GM12878 (cell line): ENCODE data around the gene HIVEP3. TPM values are rescaled to one million over a fixed set of nuclear protein-coding genes. Genes with fewer than 3 reads are reported as not detected.

Source experiments
- ATF7 ChIP-seq: fragments of 450-650 bp; IDR thresholded peaks from 2 replicates; pipeline ENCODE4 v1.6.1; 2016; ENCODE audit warnings: low read depth, mild to moderate bottlenecking
- BACH1 ChIP-seq: fragments of 450-650 bp; IDR thresholded peaks from 2 replicates; pipeline ENCODE4 v1.6.1; 2017; ENCODE audit warnings: mild to moderate bottlenecking, borderline replicate concordance
- DPF2 ChIP-seq: fragments of 450-650 bp; IDR thresholded peaks from 2 replicates; pipeline ENCODE4 v1.6.1; 2017; ENCODE audit warnings: mild to moderate bottlenecking
- EED ChIP-seq: sonication (generic); IDR thresholded peaks from 2 replicates; pipeline ENCODE4 v1.6.1; 2016; ENCODE audit warnings: antibody characterized with exemption, low read depth
- ESRRA ChIP-seq: IDR thresholded peaks from 2 replicates; pipeline ENCODE4 v1.6.1; 2012; ENCODE audit warnings: mild to moderate bottlenecking, low read length, improper control_type of control experiment
- IRF4 ChIP-seq: IDR thresholded peaks from 2 replicates; pipeline ENCODE4 v1.6.1; 2011; ENCODE audit warnings: low read depth, low read length
- MYC ChIP-seq: IDR thresholded peaks from 2 replicates; pipeline ENCODE4 v1.6.1; 2011; ENCODE audit warnings: mild to moderate bottlenecking, low read length, moderate library complexity, inconsistent platforms; ENCODE audit not compliant: insufficient read depth, insufficient replicate concordance, insufficient read length, severe bottlenecking
- NBN ChIP-seq: fragments of 450-650 bp; IDR thresholded peaks from 2 replicates; pipeline ENCODE4 v1.6.1; 2016
- PAX8 ChIP-seq: fragments of 450-650 bp; IDR thresholded peaks from 2 replicates; pipeline ENCODE4 v1.6.1; 2017; ENCODE audit warnings: mild to moderate bottlenecking, moderate library complexity
- POLR2A ChIP-seq: IDR thresholded peaks from 2 replicates; pipeline ENCODE4 v1.6.1; 2011; ENCODE audit warnings: low read depth, mild to moderate bottlenecking, low read length
- RELA ChIP-seq: fragments of 450-650 bp; IDR thresholded peaks from 2 replicates; pipeline ENCODE4 v1.8.0; 2014; ENCODE audit warnings: borderline replicate concordance; ENCODE audit not compliant: partially characterized antibody
- SRF ChIP-seq, 2 experiments: IDR thresholded peaks; 2 replicates each; pipeline ENCODE4 v1.6.1; 2011; ENCODE audit warnings: low read depth in 2 of 2, low read length in 2 of 2, mild to moderate bottlenecking in 1 of 2, moderate library complexity in 1 of 2
- TBL1XR1 ChIP-seq: IDR thresholded peaks from 2 replicates; pipeline ENCODE4 v1.6.1; 2012; ENCODE audit warnings: low read depth, low read length, improper control_type of control experiment
- YBX1 ChIP-seq: fragments of 450-650 bp; IDR thresholded peaks from 2 replicates; pipeline ENCODE4 v1.6.1; 2016; ENCODE audit warnings: antibody characterized with exemption
- YY1 ChIP-seq: IDR thresholded peaks from 2 replicates; pipeline ENCODE4 v1.6.1; 2011; ENCODE audit warnings: low read depth, mild to moderate bottlenecking, low read length
- ZNF274 ChIP-seq: IDR thresholded peaks from one replicate; pipeline ENCODE4 v1.8.0; 2011; ENCODE audit not compliant: insufficient read length, insufficient read depth
- polyA plus RNA-seq, 11 experiments: library from polyadenylated mRNA; depleted of rRNA in 4 of 11; unstranded in 6 of 11; stranded (reverse) in 5 of 11; fragments of >200 nt; fragmentation: Nextera tagmentation in 4 of 11; fragmentation: Illumina TruSeq in 1 of 11; extraction: Ambion mirVana in 4 of 11; extraction: Trizol in 1 of 11; gene quantifications; 1 replicate in 1 of 11; 2 replicates in 10 of 11; pipeline versions ENCODE4 v1.2.1 to v1.2.3, GENCODE V29; 2011 to 2016; ENCODE audit warnings: inconsistent platforms in 2 of 11, missing spikeins in 2 of 11, low read depth in 1 of 11
- total RNA-seq, 4 experiments: library from RNA; depleted of rRNA in 3 of 4; stranded (reverse); fragments of >200 nt in 3 of 4; fragmentation: Illumina TruSeq in 1 of 4; extraction: Trizol in 1 of 4; gene quantifications; 2 replicates each; pipeline versions ENCODE4 v1.2.1 to v1.2.3, GENCODE V29; 2013 to 2021
- TF ChIP-seq, protein P1 (sequence below): fragments of 450-650 bp; IDR thresholded peaks from 2 replicates; pipeline ENCODE4 v1.6.1; 2018; ENCODE audit warnings: mild to moderate bottlenecking, low read depth, moderate library complexity; ENCODE audit not compliant: partially characterized antibody
- TF ChIP-seq, protein P2 (sequence below): fragments of 450-650 bp; IDR thresholded peaks from 2 replicates; pipeline ENCODE4 v1.6.1; 2016; ENCODE audit warnings: mild to moderate bottlenecking
- TF ChIP-seq, protein P3 (sequence below): IDR thresholded peaks from 2 replicates; pipeline ENCODE4 v1.6.1; 2011; ENCODE audit warnings: low read depth, mild to moderate bottlenecking, low read length, moderate library complexity, borderline replicate concordance; ENCODE audit errors: extremely low read depth
- TF ChIP-seq, protein P4 (sequence below): IDR thresholded peaks from 2 replicates; pipeline ENCODE4 v1.6.1; 2012; ENCODE audit warnings: low read length, inconsistent platforms
- TF ChIP-seq, protein P5 (sequence below): IDR thresholded peaks from 2 replicates; pipeline ENCODE4 v1.6.1; 2012; ENCODE audit warnings: low read depth, low read length, improper control_type of control experiment
- TF ChIP-seq, protein P6 (sequence below): fragments of 450-650 bp; IDR thresholded peaks from 2 replicates; pipeline ENCODE4 v1.6.1; 2017; ENCODE audit warnings: antibody characterized with exemption, mild to moderate bottlenecking, moderate library complexity

Gene HIVEP3
- total and polyA plus RNA-seq, 10 of the 15 experiments (the other 5 are each of a cell fraction or from before 2014, with no cell fraction given) = 1.8 to 13.6 (median 3.8) TPM

DNA sequence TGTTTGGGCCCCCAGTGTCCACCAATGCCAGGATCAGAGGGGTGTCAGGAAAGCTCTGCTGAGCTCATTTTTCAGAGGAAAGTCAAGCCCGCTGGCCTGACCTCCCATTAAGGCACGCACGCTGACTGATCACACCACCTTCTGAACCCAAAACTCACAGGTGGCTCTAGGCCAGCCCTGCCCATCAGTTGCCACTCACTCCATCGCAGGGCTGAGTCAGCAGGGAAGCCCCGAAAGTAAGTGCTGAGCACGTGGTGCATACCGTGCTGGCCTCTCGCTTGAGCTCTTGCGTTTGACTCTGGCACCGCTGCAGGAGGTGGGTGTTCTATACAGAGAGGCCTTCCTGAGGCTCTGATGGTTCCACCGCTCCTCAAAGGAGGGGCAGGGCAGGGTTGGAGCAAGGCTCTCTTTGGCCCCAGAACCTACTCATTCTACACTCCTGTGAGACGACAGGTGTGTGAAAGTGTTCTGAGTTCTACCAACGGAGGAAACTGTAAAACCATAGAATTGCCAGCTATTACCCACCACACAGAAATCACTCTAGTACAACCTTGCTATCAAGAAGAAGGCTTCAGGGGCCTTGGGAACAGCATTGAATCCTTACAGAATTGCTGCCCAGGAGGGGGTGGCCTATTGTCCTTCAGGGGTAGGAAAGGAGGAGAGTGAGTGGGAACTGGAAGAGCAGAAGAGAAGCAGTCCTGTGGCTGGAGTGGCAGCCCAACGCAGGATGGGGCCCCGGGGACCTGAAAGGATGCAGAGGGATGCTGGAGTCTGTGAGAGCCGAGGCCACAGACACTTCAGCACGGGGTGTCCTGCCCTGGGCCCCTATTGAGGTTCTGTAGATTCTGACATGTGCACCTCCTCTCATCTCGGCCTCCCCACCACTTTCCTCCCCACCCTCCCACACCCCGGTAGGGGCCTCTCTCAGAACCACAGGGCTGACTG lies 219.5 kb downstream of the HIVEP3 start (continued):
- TF ChIP-seq YBX1 (no peak), POLR2A (no peak; the same call in 1 of the 2 replicates), ZNF274 (no peak), ESRRA (no peak), ATF7 (no peak; the same call in 1 of the 2 replicates), RELA (peak; percentile 65), DPF2 (peak; percentile 83), TBL1XR1 (no peak), MYC (no peak), YY1 (0 out of 2 replicates have a peak, but pooled peaks have one; percentile 26), EED (peak; percentile 49), SRF (IDR thresholded peaks at IDR 0.05; ENCODE audit: low read depth in 2 of 2, low read length in 2 of 2) (no peak), IRF4 (no peak), NBN (no peak), BACH1 (peak; percentile 79; the same call in 1 of the 2 replicates), PAX8 (no peak)
- TF ChIP-seq, protein P1, sequence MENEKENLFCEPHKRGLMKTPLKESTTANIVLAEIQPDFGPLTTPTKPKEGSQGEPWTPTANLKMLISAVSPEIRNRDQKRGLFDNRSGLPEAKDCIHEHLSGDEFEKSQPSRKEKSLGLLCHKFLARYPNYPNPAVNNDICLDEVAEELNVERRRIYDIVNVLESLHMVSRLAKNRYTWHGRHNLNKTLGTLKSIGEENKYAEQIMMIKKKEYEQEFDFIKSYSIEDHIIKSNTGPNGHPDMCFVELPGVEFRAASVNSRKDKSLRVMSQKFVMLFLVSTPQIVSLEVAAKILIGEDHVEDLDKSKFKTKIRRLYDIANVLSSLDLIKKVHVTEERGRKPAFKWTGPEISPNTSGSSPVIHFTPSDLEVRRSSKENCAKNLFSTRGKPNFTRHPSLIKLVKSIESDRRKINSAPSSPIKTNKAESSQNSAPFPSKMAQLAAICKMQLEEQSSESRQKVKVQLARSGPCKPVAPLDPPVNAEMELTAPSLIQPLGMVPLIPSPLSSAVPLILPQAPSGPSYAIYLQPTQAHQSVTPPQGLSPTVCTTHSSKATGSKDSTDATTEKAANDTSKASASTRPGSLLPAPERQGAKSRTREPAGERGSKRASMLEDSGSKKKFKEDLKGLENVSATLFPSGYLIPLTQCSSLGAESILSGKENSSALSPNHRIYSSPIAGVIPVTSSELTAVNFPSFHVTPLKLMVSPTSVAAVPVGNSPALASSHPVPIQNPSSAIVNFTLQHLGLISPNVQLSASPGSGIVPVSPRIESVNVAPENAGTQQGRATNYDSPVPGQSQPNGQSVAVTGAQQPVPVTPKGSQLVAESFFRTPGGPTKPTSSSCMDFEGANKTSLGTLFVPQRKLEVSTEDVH = no peak
- TF ChIP-seq, protein P2, sequence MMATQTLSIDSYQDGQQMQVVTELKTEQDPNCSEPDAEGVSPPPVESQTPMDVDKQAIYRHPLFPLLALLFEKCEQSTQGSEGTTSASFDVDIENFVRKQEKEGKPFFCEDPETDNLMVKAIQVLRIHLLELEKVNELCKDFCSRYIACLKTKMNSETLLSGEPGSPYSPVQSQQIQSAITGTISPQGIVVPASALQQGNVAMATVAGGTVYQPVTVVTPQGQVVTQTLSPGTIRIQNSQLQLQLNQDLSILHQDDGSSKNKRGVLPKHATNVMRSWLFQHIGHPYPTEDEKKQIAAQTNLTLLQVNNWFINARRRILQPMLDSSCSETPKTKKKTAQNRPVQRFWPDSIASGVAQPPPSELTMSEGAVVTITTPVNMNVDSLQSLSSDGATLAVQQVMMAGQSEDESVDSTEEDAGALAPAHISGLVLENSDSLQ = peak; percentile 91
- TF ChIP-seq, protein P3, sequence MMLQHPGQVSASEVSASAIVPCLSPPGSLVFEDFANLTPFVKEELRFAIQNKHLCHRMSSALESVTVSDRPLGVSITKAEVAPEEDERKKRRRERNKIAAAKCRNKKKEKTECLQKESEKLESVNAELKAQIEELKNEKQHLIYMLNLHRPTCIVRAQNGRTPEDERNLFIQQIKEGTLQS = peak; percentile 58; the same call in 1 of the 2 replicates
- TF ChIP-seq, protein P4, sequence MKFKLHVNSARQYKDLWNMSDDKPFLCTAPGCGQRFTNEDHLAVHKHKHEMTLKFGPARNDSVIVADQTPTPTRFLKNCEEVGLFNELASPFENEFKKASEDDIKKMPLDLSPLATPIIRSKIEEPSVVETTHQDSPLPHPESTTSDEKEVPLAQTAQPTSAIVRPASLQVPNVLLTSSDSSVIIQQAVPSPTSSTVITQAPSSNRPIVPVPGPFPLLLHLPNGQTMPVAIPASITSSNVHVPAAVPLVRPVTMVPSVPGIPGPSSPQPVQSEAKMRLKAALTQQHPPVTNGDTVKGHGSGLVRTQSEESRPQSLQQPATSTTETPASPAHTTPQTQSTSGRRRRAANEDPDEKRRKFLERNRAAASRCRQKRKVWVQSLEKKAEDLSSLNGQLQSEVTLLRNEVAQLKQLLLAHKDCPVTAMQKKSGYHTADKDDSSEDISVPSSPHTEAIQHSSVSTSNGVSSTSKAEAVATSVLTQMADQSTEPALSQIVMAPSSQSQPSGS = no peak
- TF ChIP-seq, protein P5, sequence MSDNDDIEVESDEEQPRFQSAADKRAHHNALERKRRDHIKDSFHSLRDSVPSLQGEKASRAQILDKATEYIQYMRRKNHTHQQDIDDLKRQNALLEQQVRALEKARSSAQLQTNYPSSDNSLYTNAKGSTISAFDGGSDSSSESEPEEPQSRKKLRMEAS = peak; percentile 94
- TF ChIP-seq, protein P6, sequence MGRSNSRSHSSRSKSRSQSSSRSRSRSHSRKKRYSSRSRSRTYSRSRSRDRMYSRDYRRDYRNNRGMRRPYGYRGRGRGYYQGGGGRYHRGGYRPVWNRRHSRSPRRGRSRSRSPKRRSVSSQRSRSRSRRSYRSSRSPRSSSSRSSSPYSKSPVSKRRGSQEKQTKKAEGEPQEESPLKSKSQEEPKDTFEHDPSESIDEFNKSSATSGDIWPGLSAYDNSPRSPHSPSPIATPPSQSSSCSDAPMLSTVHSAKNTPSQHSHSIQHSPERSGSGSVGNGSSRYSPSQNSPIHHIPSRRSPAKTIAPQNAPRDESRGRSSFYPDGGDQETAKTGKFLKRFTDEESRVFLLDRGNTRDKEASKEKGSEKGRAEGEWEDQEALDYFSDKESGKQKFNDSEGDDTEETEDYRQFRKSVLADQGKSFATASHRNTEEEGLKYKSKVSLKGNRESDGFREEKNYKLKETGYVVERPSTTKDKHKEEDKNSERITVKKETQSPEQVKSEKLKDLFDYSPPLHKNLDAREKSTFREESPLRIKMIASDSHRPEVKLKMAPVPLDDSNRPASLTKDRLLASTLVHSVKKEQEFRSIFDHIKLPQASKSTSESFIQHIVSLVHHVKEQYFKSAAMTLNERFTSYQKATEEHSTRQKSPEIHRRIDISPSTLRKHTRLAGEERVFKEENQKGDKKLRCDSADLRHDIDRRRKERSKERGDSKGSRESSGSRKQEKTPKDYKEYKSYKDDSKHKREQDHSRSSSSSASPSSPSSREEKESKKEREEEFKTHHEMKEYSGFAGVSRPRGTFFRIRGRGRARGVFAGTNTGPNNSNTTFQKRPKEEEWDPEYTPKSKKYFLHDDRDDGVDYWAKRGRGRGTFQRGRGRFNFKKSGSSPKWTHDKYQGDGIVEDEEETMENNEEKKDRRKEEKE = no peak
